PFSK-1 (cell line): Measurements from ENCODE around the gene CCDC63.

Experiments used
- FOXP2 ChIP-seq: optimal IDR thresholded peaks from 2 replicates; pipeline ENCODE3; 2011; ENCODE audit warnings: borderline replicate concordance, control low read depth, inconsistent platforms; ENCODE audit not compliant: insufficient read depth; ENCODE audit errors: extremely low read length, extremely low read depth
- POLR2AphosphoS5 ChIP-seq: IDR thresholded peaks from 2 replicates; pipeline ENCODE4 v1.6.1; 2012; ENCODE audit warnings: low read depth, mild to moderate bottlenecking, control low read depth, low read length, moderate library complexity
- REST ChIP-seq, 2 experiments: IDR thresholded peaks; 2 replicates each; pipeline versions ENCODE4 v1.6.1 to v1.8.0; 2011 to 2012; ENCODE audit warnings: low read depth in 2 of 2, low read length in 2 of 2, control low read depth in 1 of 2, inconsistent platforms in 1 of 2, mild to moderate bottlenecking in 1 of 2, moderate library complexity in 1 of 2; ENCODE audit not compliant: insufficient read depth in 1 of 2
- SIN3A ChIP-seq: IDR thresholded peaks from 2 replicates; pipeline ENCODE4 v1.6.1; 2012; ENCODE audit warnings: mild to moderate bottlenecking, low read length, moderate library complexity, borderline replicate concordance; ENCODE audit not compliant: insufficient read depth
- TAF1 ChIP-seq: IDR thresholded peaks from 2 replicates; pipeline ENCODE4 v1.6.1; 2012; ENCODE audit warnings: low read length, control low read depth, borderline replicate concordance; ENCODE audit not compliant: insufficient read depth

The CCDC63 gene

GRCh38 chr12:110872100-110872499, 25.3 kb downstream of the CCDC63 start:
- TF ChIP-seq TAF1 (no peak), POLR2AphosphoS5 (no peak), SIN3A (no peak), FOXP2 (no peak), REST (IDR thresholded peaks at IDR 0.05; ENCODE audit: insufficient read depth in 1 of 2, low read depth in 2 of 2, low read length in 2 of 2) (no peak)

GRCh38 chr12:110874351-110874750, 27.6 kb downstream of the CCDC63 start:
- no peak for TF ChIP-seq SIN3A
- no peak for TF ChIP-seq FOXP2
- no peak for TF ChIP-seq TAF1
- no peak for TF ChIP-seq POLR2AphosphoS5
- TF ChIP-seq REST (IDR thresholded peaks at IDR 0.05; ENCODE audit: insufficient read depth in 1 of 2, low read depth in 2 of 2, low read length in 2 of 2) = no peak

- no peak for TF ChIP-seq FOXP2
- no peak for TF ChIP-seq TAF1
- TF ChIP-seq SIN3A = no peak
- TF ChIP-seq REST (IDR thresholded peaks at IDR 0.05; ENCODE audit: insufficient read depth in 1 of 2, low read depth in 2 of 2, low read length in 2 of 2) = no peak
- no peak for TF ChIP-seq POLR2AphosphoS5
Measured at GRCh38 chr12:110874781-110875180, 28.0 kb downstream of the CCDC63 start.

DNA sequence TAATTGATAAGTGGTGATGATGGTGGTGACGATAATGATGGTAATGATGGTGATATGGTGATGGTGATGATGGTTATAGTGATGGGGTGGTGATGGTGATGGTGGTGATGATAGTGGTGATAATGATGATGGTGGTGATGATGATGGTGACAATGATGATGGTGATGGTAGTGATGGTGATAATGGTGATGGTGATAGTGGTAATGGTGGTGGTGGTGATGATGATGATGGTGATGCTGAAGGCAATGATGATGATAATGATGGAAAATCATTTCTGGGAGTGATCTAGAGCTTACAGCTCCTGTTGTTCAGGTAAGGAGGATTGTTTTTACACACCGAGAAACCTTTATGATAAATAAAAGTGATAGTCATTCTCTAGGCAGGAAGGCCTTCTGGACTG, 33.9 kb downstream of the CCDC63 start:
- TF ChIP-seq SIN3A = no peak
- TF ChIP-seq TAF1 = no peak
- TF ChIP-seq REST (IDR thresholded peaks at IDR 0.05; ENCODE audit: insufficient read depth in 1 of 2, low read depth in 2 of 2, low read length in 2 of 2) = no peak
- no peak for TF ChIP-seq FOXP2

DNA sequence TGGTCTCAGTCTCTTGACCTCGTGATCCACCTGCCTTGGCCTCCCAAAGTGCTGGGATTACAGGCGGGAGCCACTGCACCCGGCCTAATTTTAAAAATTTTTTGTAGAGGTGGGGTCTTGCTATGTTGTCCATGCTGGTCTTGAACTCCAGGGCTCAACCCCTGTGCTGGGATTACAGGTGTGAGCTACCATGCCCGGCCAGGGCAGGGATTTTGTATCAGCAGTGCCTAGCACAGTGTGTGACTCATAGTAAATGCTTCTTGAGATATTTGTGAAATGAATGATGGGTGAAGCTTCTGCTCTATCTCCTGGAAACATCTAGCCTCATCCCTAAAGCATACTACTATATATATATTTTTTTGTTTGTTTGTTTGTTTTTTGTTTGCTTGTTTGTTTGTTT, 36.5 kb downstream of the CCDC63 start:
- TF ChIP-seq TAF1 = no peak
- no peak for TF ChIP-seq SIN3A
- TF ChIP-seq FOXP2 = no peak
- no peak for TF ChIP-seq REST (IDR thresholded peaks at IDR 0.05; ENCODE audit: insufficient read depth in 1 of 2, low read depth in 2 of 2, low read length in 2 of 2)
- no peak for TF ChIP-seq POLR2AphosphoS5
